GM21367 (cell line): ENCODE measurements around the gene LIN28A.

Experiments used
- ATAC-seq: cut with Tn5 transposase; IDR thresholded peaks from one replicate; pipeline ENCODE4 v1.9.1; 2021; ENCODE audit not compliant: unreplicated experiment

The LIN28A gene

GRCh38 chr1:26478159-26478558 lies 67.5 kb downstream of the LIN28A start:
- no peak for ATAC-seq

GRCh38 chr1:26478988-26479387 lies 68.4 kb downstream of the LIN28A start:
- ATAC-seq: no peak
